Stimulated activated CD4-positive, alpha-beta T cell treated with anti-CD3 and anti-CD28 coated beads, Interleukin-12 subunit alpha, Interleukin-12 subunit beta, amount 100 ng/mL, for 48 hours (primary cell): ENCODE results near the gene MT3.
A peak's percentile ranks its signal among the peaks of the same experiment; 100 is the strongest.

Experiments used
- DNase-seq, 3 donors: peaks; one replicate each; pipeline ENCODE4 v3.0.0-alpha.2; 2020; ENCODE audit warnings: low read depth in 2 of 3, low spot score in 1 of 3

Gene MT3

DNA sequence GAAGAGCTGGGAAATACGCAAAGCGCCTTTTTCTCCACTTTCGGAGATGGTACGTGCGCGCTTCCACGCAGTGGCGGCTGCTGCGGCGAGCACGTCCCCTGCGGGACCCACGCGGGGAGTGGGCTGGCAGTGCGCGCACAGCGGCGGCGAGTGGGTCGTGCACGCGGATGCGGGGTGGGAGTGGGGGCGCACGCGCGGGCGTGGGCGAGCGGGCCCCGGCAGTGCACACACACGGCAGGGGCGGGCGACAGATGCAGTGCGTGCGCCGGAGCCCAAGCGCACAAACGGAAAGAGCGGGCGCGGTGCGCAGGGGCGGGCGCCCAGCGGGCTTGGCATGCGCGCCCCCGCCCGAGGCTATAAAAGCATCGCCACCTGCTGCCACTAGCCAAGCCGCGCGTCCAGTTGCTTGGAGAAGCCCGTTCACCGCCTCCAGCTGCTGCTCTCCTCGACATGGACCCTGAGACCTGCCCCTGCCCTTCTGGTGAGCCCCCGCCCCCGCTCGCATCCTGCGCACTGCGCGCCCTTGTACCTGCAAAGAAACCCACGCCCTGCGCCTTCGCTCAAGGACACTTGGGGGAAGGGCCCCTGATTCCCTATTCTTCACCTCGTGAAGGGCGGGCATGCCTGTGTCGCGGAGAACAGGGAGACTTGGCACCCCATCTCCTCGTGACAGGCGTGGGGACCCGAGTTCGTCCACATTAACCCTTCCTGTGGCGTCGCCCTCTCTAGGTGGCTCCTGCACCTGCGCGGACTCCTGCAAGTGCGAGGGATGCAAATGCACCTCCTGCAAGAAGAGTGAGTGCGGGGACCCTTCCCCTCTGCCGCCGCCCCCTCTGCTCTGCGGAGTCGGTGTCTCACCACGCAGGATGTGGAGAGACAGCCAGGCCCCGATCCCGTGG is at the start of gene MT3:
Gene MT3, plus strand, starts transcription at position 388 of the 899 bp plus-strand sequence. Its CDS starts 63 bp downstream, at position 451.
- DNase-seq = no peak

DNA sequence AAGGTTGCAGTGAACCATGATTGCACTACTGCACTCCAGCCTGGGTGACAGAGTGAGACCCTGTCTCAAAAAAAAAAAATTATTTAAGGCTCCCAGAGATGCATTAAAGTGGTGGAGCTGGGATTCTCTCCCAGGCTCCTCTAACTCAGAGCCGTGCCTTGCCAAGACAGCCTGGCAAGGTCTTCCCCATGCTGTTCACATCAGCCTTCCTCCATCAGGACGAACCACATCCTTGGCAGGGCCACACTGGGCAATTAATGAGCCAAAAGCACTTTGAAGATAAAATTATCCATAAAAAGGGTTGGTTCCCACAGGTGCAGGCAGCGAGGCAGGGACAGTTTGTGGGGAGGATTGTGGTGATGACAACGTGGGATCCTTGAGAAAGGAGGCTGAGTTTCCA is 49.7 kb upstream of the MT3 start:
- no peak for DNase-seq

DNA sequence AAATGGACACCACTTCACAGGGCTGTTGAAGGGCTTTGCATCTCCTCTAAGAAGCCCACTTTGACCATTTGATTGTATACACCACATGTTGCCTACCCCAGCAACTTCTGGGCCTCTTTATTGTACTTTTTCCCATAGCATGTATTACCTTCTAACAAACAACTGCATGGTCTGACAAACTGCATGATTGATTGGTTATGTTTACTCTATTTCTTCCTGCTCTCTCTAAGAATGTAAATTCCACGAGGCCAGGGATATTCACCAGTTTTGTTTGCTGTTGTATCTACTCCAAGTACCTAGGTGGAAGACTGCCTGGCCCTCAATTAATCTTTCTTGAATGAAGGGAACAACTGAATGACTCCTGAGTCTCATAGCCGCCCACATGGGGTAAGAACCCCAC is 47.3 kb upstream of the MT3 start:
- no peak for DNase-seq

DNA sequence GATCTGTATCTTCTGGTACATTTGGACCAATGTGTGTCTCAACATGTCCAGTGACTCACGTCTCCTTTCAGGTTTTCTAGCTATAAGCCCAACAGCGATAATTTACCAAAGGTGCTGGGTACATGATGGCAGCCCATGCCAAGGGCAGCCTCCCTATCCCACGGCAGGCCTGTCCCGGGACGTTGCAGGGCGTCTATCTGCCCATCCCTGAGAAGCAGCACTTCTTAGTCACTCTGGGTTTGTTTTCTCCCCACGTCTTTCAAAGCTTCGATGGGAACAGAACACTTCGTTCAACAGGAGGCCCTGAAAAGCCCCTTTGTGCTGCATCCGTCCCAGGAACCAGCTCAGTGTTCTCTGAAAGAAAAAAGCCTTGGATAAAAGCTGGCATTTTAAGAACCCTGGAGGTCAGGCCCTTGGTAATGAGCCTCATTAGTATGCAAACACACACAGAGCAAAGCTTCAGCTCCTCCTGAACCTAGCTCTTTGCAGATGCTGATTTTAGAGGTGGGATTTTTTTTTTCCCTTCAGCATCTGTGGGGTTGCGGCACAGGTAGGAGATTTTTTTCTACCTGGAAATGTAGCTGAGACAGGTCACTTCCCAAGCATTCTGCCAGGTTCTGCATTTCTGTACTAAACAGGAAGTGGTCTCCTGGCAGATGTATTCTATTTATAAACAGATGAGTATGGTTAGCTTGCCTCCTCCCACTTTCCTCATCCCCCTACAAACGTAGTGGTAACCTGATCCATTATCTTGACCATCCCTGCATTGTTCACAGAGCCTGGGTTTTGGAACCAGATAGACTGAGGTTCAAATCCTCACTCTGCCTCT is 42.0 kb upstream of the MT3 start:
- no peak for DNase-seq

DNA sequence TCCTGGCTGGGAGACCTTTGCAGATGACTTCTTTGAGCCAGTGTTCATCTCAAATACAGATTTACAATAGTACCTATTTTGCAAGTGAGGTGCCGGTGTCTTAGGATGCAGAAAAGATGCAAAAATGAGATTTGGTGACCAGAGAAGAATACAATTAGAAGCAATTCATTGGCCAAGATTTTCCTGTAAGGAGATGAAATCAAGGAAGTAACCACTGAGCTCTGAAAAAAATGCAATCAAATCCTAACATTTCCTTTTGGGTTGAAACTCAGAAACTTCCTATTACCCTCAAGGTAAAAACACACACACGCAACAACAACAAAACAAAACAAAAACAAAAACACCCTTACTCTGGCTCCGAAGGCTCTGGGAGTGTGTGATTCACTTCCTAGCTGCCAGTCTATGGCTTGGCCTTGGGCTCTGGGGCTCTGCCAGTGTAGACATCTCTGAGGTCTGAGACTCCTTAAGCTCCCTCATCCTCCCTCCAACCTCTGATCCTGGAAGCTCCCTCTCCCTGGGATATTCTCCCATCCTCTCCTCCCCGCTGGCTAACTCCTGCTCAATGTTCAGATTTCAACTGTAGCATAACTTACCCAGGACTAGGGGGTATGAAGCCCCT is 41.3 kb upstream of the MT3 start:
- no peak for DNase-seq

DNA sequence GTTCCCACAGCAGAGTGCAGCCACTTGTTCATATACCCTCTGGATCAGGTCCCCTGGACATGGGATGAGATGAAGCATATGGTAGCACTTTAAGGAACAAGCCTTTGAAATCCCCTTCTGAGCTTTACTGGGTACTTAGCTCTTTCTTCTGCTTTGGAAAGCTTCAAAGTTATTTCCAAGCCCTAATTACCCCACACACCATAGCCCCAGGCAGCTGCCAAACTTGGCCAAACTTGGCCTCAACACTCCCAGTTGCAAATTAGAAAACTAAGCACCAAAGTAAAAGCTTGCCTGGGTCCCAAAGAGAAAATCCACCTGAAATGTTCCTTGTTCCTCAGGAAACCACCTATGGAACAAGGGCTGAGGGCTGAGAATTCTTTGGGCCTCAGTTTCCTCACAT is 40.2 kb upstream of the MT3 start:
- no peak for DNase-seq

DNA sequence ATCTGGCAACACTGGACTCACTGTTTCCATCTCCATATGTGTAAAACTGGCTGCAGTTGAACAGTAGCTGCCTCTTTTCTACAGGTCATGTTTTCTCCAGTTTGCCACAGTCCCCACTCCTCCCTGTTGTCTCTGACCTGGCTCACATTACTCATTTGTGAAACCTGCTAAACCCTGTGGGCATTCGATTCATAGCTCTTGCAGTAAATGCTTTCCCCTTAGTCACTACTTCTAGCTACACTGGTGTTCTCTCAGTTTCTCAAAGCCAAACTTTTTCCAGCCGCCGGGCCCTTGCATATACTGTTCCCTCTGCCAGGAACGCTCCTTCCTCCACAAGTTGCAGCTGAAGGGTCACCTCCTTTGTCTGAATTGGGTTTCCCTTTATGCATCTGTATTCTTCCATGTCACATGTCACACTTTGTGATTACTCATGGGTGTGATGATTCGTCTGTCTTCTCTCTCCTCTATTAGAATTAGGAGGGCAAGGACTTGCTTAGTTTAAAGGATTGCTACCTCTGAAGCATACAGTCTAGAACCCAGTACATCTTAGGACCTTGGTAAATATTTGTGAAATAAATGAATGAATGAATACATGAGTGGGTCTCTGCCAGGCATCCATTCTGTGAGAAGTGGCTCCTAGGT is 39.5 kb upstream of the MT3 start:
- peak in 1 of 3 donors; percentile 2 for DNase-seq

DNA sequence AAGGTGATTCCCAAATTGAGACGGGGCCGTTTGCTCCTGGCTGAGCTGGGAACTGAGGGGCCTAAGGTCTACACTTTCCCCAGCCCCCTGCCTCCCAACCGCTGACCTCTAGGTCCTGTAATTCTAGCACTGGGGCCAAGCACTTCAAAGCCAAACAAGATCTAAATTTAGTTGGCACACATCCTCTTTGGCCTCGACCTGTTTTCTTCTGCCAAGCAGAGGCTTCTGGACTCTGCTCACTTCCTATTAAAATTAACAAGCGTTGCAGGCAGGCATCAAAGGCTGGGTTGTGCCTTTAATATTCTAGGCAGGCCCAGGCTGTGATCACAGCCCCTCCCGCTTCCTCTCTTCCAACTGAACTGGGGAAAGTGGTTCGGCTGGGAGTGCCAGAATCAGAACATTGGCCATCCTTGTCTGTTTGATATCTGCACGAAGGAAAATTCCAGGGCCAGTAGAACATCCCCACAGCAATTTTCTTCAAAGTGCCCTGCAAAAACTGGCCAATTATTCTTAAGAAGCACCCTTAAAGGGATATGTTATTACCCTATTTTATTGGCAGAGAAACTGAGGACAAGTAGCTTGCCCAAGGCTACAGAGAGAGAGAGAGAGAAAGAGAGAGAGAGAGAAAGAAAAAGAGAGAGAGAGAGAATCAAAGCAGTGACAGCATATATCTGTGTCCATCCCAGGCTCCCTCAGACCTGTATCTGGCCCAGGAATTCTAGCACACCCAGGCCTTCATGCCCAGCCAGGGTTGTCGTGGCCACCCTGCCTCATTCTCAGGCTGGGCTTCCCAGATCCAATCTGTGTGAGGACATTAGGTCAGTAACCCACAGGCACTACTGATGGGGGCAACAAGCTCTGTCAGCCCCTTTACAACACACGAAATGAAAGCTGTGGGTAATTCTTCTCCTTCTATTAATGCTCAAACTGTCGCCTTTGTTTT is 37.3 kb upstream of the MT3 start:
- no peak for DNase-seq

DNA sequence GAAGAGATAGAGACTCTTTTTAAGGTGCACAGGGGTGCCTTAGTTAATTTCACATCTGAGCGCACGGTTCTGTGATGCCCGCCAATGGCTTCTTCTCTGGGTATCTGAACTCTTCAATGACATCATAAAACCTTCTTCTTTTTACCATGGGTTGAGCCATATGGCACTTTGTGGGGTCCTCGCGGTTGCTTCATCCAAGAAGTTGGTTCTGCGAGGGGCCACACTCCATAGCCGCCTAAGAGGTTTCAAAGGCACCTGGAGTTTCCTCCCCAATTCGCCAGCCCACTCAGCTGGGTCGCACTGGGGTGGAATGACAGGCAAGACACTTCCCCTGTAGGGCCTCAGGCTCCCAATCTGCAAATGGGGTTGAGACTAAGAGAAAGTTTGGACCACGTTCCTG is 34.9 kb upstream of the MT3 start:
- no peak for DNase-seq

DNA sequence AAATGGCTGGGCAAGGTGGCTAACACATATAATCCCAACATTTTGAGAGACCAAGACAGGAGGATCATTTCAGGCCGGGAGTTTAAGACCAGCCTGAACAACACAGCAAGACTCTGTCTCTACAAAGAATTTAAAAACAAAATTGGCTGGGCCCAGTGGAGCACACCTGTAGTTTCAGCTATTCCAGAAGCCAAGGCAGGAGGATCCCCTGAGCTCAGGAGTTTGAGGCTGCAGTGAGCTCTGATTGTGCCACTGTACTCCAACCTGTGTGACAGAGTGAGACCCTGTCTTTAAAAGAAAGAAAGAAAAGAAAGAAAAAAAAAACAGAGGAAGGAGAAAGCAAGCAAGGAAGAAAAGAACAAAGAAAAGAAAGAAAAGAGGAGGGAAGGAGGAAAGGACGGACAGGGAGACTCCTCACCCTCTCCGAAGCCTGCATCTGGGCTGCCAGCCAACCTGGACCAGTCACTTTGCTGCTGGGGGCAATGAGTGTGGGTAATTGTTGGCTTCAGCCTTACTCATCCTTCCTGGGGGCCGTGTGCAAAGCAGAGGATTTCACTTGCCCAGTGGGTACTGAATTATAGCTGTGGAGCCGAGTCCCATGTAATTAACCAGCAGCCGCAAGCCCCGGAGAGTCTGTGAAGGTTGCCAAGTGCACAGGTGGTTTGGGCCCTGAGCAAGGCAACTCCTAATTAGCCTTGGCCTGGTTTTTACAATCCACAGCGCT is 31.1 kb upstream of the MT3 start:
- DNase-seq = no peak

DNA sequence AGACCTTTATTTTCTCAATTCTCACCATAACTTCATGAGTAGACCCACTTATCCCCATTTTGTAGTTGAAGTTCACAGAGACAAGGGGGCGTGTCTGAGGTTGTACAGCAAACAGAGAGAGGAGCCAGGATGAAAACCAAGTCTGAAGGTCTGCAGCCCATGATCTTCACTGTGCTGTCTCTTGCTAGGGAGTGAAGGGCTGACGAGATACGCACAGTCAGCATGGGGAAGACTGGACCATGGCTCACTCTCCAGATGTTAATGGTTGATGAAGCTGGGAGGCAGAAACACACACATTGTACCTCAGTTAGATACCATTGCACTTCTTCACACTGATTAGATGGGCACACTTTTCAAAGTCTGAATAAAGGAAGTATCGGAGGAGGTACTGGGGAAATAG is 30.2 kb upstream of the MT3 start:
- DNase-seq = no peak

DNA sequence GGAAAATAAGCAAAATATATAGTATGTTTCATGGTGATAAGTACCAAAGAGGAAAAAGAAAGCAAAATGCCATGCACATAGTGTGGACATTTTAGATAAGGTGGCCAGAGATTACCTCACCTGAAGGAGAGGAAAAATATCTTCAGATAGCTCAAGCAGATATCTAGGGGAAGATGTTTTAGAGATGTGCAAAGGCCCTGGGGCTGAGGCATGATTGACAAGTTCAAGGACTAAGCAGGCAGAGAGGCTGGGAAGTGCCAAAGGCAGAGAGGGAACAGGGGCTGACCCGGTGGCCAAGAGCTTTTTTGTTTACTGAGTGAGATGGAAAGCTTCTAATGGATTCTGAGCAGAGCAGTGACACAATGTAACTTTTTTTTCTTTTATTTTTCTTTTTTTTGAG is 28.9 kb upstream of the MT3 start:
- DNase-seq = no peak

DNA sequence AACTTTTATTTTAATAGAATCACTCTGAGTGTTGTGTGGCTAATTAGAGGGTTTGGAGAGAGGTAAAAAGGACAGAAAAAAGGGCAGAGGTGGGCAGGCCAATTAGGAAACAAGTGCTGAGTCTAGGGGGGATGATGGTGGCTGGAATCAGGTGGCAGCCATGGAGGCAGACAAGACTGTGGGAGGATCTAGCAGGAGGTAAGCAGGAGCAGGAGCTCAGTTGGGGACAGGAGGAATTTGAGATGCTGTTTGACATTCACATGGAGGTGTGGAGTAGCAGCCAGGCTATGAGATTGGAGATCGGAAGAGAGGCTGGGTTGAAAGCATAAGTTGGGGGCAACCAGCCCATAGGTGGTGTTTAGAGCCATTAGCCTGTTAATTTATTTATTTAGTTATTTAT is 28.2 kb upstream of the MT3 start:
- no peak for DNase-seq

DNA sequence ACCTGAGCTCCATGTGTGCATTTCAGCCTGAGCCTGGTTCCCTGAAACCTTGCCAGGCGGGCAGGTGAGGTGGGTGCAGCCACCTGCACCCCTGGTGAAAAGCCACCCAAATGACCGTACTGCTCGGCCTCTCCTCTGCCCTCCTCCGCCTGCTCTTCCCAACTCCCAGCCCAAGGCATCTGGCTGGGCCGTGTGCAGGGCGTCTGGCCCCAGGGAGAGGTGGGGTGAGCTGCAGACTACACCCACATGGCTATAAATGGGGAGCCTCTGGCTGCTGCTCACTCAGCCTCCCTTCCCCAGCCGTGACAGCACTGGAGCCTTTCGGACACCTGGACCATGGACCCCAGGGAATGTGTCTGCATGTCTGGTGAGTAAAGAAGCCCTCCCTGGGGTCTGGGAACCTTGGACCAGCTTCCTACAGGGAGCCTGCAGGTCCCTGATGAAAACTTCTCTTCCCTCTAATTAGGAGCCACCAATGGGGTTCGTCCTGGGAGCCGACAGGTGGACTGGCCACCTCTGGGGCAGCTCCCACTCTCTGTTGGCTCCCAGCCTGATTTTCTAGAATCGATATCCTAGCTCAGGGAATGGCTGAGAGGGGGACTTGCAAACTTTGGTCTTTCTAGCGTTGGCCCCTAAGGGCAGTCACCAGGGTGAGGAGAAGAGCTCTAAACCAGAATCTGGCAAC is 24.4 kb upstream of the MT3 start, which contains the start of gene MT4:
Gene MT4, plus strand, starts transcription at position 281 of the 685 bp plus-strand sequence. Its CDS starts 56 bp downstream, at position 337.
- no peak for DNase-seq

DNA sequence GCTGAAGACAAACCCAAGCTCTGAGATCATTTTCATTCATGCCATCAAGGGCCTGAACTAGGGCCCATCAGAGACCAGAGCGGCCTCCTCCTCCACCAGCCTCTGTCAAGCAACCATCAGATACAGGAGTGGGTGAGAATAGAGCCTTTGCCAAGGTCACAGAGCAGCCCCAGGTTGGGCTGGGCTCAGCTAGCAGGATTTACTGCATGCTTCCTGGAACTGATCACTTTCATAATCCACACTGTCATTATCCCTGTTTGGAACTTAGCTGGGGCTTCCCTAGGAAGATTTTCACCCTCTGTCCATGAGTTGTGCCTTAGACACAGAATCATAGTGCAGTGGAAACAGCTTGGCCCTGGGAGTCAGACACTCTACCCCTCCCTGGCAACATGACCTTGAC is 19.4 kb upstream of the MT3 start:
- no peak for DNase-seq

DNA sequence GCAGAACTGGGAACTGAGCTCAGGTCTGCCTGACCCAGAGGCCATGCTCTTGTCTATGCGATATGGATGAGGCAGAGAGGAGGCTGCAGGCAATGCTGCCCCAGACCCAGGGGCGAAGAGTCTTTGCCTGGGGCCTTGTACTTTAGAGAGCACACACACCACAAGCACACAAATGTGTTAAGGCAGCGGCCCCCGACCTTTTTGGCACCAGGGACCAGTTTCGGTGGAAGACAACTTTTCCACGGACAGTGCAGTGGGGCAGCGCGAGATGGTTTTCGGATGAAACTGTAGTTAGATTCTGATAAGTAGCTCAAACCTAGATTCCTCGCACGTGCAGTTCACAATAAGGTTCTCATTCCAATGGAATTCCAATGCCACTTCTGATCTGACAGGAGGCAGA is 17.8 kb upstream of the MT3 start:
- no peak for DNase-seq

DNA sequence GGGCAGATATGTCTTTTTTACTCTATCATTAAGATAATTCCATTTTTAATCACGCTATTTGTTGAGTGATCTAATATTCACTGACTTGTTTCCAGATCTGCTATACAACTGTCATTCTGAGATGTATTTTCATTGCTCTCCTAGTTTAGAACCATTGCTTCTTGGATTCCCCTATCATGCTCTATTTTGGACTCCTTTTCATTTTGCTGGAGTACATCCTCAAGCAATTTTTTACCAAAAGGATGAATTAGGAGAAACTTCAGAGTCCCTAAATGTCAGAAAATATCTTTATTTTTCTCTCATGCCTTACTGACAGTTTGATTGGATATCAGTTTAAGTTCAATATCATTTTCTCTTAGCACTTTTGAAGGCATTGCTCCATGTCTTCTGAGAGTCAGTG is 14.7 kb upstream of the MT3 start:
- DNase-seq = no peak

DNA sequence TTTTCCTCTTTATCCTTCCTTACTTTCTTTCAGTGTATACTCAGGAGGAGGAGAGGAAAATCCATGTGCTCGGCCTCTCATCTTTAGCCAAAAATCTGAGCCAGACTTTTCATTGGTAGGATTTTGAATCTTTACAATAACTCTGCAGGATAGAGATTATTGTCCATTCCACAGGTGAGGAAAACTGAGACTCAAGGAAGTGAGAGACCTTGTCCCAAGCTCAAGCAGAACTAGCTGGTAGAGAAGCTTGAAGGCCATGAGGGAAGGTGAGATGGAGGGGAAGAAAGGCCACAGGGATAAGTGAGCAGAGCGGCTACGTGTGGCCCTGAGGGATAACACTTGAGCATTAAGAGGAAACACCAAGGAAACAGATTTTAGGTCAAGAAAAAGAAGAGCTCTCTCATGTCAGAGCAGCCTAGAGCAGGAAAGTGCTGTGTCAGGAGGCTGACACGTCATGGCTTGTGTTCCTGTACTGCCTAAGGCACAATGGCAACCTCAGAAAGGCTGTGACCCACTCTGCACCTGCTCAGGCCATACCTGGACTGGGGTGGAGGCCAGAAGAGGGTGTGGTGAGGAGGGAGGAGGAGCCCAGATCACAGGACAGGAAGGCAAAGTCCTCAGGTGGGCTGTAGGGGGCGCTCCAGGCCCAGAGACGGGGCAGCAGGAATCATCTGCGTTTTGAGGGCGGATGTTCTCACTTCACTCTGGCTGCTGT is 12.6 kb upstream of the MT3 start:
- DNase-seq = peak; percentile 78 to 82 (median 80)
